GM21447 (cell line): ENCODE results near the gene CLCN4.

Source experiments
- ATAC-seq: cut with Tn5 transposase; IDR thresholded peaks from one replicate; pipeline ENCODE4 v1.9.1; 2021; ENCODE audit not compliant: unreplicated experiment

CLCN4 gene

DNA sequence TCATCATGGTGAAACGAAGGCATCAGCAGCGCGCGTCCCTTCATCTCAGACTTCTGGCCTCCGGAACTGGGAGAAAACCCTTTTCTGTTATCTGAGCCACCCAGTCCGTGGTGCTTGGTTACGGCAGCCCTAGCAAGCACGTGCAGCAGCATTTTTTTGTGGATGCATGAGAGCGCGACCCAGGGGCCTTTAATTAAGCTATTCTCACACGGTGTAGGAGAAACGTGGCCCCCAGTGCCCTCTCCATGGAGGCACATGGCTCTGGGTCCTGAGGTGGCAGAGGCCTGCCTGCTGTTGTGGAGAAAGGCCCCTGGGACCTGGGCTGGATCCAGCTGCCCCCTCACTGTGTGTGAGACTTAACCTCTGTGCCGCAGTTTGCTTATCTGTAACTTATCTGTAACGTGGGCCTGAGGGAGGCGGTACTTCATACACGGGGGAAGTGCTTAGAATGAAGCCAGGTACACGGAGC is 9.5 kb downstream of the CLCN4 start:
- no peak for ATAC-seq

DNA sequence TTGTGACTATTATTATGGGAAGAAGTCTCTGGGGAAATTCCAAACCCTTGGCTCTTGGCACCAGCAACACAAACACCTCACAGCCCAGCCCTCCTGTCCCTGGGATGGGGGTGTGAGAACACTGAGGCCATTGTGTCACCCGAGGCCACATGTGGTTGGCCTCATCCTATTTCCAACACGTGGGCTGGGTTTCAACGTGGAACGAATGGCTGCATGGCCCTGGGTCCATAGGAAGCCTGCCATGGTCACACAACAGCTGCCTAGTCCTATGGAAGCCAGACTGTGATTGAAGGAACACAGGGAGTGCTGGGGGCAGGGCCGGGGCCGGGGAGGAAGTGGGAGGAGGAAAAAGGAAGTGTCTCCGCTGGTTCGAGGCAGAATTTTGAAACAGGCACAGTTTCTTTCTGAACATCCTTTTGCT is 10.0 kb downstream of the CLCN4 start:
- ATAC-seq, result no peak

DNA sequence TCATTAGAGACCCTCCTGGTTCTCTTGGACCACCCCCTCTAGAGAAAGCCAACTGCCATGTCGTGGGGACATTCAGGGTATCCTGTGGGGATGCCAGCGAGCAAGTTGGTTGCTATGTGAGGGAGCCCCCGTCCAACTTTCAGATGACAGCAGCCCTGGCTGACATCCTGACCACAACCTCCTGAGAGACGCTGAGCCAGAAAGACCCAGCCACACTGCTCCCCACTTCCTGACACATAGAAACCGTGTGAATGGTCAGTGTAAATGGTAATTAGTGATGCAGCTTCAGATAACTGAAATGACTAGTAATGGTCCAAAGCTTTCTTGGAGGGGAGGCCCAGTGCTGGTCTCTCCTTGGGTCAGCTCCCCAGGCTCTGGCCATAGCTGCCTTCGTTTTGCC is 10.8 kb downstream of the CLCN4 start:
- no peak for ATAC-seq

DNA sequence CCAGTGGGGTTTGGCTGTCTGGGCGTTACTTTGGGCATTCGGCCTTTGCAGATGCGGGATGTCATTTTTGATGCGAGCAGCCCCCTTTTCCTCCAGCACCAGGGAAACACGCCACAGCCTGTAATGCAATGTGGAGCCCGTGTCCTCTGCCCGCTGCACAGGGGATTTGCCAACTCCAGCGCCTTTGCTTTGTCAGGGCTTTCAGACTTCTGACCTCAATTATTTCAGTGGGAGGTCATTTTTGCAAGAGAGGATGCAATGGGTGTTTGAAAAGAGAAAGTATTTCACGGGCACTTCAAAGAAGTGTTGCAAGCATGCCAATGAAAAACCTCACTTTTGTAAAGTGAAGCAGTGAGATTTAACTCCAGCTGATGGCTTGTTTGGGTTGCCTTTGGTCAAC is 11.5 kb downstream of the CLCN4 start:
- no peak for ATAC-seq

DNA sequence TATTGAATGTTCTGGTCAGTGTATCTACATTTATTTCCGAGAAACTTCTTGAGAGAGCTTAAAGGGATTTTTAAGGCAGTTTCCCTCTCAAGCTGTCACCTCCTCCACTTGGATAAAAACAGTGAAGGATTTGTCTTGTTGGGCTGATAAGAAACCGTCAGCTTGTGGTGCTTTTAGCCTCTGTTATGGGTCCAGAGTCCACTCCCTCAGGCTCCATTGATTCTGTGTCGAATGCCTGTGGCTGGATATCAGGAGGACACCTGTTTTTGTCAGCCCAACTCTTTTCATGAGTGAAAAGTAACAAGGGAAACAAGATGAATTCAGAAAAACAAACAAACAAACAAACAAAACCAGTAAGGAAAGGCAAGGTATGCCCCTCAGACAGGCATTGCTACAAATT is 12.4 kb downstream of the CLCN4 start:
- no peak for ATAC-seq

DNA sequence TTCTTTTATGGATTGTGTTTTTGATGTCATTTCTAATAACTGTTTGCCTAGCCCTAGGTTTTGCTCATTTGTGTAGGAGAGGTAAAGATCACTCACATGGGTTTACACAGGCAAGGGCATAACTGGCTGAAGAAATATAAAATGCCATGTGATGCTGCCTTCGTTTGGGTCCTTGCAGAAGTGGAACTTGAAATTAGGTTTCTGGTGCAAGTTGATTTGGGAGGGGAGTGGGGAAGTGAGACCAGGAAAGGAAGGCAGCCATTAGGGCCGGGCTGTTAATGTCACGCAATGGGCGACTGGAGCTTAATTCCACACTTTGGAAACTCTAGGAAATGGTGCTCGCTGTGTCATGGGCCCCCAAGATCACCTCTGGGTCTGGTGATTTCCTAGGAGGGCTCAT is 14.5 kb downstream of the CLCN4 start:
- no peak for ATAC-seq

DNA sequence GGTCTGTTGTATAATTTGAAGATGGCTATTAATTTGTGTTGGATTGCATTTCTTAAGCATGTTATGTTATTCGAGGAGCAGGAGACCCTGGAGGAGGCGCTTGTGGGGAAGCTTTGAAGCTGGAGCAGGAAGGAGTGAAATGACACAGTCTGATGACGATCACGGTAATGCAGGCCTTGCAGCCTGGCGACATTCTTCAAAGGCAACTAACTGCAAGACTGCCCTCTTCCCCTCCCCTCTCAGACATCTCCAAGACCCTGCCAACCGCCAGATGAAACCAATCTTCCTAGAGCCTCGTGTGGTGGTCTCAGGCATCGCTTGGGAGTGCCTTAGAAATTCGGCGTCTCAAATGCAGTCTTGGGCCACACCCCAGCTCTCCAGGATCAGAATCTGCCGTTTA is 16.1 kb downstream of the CLCN4 start:
- no peak for ATAC-seq

DNA sequence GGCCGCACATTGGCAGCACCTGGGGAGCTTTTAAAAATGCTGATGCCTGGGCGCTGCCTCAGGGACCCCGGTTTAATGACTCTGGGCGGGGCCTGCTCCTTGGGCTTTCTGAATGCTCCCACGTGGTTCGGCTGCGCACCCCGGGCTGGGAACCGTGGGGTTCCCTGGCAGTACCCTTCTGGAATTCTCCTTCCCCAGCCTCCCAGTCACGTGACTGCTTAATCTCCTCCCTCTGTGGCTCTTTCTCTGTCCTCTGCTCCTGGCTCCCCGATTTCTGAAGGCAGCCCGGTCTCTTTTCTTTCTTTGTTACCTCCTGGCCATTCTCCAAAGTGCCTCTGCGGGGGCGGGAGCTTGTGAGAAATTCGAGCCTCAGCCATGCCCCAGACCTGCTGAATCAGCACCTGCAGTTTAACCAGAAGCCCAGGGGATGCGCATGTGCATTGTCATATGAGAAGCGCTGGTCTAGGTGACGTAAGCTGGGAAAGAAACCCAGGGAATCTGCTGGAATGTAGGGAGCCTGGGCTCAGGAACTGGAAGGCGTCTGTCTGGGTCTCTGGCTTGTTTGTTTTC is 16.6 kb downstream of the CLCN4 start:
- ATAC-seq, result no peak

DNA sequence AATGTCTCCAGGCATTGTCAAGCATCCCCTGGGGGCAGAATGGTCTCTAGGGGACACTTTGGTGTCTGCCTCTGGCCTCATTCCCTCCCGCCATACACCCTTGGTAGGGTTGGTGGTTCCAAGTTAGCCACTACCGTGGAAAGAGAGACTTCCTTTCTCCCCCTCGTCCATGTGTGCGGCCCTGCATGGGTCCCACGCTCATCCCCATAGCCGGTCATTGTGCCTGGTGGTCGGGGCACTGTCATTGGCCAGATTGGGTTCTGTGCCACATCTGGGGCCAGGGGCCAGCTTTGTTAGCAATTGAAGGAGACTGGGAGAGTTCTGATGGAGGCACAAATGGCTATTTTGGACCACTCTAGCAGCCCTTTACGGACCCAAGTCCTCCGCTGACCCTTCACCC is 17.3 kb downstream of the CLCN4 start:
- ATAC-seq, result no peak

DNA sequence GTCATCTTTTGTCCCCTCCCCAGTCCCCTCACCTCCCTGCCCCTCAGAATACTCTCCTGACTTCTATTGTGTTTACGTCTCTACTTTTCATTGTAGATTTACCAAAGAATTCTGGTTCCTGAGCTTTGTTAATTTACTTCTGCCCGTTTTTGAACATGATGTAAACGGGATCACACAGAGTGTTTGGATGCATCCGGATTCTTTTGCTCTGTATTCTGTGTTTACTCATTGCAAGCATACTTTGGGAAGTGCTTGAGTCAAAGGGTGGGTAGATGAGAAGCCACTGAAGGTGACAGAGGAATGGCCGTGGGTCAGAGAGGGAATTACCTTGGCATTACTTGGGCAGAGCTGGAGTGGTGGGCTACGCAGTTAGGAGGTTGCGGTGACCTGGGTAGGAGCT is 18.0 kb downstream of the CLCN4 start:
- no peak for ATAC-seq

DNA sequence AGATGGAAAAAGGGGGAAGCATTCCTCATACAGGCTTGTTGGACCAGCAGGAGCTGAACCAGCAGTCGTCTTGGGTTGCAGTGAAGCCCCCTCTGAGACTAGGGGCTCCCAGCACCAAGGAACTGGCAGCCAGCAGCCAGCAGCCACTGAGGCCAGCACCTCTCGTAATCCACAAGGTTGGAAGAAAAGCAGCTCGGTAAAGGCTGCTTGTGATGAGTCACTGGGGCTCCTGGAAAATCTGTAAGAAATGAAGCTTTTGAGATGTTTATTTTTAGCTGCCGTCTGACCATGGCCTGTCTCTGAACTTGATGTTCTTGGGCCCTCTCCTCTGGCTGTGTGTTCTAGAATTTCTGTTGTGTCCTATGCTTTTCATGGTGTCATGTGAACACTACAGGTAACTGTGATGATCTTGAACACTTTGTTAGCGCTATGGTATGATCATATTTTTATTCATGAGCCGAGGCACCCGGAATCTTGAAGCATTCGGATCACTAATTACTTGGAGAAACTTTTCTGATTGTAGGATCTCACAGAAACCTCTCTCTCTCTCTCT is 18.6 kb downstream of the CLCN4 start:
- ATAC-seq, result no peak

DNA sequence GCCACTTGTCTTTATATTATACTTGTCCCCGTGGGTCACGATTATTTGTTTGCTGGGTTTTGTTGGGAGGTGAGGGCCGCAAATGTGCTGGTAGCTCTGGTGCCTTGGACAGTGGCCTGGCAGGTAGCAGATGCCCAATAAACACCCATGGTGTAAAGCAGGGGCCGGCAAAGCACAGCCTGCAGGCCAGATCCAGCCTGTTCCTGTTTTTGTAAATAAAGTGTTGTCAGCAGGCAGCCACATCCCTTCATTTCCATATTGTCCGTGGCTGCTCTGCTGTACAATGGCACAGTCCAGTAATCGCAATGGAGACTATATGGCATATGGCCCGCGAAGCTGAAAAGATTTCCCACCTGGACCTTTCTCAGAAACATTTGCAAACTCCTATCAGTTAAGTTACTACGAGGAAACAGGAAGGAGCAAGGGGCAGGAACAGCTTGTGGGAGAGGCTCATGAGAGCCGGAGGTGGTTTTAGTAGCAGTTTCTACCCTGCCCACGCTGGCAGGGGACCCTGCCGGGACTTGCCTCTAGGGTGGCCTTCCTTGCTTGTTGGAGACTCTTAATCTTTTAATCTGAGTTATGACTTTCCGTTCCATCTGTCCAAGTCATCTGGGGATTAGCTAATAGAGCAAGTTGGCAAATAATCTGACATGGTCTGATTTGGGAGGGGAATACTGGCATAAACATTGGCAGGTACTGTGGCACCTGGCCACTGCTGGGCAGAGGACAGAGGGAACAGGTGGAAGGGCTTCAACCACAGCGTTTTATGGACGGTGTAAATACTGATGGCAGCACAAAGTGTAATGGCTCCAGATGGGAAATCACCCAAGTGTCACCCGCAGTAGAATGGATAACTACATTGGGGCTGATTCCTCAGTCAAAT is 19.6 kb downstream of the CLCN4 start:
- ATAC-seq, result no peak

DNA sequence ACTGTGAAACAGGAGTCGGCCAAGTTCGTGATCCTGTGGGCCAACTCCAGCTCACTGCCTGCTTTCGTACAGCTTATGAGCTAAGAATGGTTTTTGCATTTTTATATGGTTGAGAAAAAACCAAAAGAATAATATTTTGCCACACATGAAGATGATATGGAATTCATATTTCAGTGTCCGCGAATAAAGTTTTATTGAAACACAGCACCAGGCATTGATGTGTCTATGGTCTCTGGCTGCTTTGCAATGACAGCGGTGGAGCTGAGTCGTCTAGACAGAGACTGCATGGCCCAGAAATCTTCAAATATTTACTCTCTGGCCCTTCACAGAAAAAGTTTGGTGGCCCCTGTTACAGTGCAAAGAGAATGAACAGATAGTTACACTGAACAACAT is 20.2 kb downstream of the CLCN4 start:
- ATAC-seq, result no peak

DNA sequence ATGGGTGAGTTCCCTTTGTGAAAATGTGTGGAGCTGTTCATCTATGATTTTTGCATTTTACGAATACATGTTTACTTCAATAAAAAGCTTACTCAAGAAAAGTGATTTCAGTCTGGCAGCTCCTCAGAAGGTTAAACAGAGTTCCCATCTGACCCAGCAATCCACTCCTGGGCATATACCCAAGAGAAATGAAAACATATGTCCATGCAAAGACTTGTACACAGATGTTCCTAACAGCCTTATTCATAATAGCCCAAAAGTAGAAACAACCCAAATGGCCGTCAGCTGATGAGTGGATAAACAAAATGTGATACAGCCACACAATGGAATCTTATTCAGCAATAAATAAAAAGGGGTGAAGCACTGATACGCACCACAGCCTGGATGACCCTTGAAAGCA is 20.8 kb downstream of the CLCN4 start:
- ATAC-seq, result no peak

DNA sequence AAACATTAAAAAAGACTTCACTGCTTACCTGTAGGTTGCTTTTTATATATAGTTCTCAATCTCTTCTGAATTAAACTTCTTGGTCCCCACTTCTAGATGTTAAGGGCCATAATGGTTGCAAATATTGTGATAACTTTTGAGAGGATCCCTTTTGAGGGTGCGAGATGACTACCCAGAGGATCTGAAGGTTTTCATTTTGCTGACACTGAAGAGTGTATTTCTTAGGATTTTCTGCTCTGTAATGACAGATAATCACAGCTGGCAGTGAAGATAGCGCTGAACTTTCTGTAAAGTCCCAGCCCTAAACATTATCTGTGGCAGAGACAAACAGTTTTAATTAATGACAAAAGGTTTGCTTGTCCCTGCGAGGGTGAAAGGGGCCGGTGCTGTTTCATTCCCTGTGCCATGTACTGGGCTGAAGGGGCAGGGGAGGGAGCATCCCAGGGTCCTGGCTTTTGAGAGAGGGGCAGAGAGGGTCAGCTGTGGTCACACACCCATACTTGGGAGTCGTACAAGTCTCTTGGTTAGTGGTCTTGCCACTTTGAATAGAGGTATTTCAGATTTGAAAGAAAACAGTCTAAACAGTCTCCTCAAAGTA is 22.2 kb downstream of the CLCN4 start:
- no peak for ATAC-seq

DNA sequence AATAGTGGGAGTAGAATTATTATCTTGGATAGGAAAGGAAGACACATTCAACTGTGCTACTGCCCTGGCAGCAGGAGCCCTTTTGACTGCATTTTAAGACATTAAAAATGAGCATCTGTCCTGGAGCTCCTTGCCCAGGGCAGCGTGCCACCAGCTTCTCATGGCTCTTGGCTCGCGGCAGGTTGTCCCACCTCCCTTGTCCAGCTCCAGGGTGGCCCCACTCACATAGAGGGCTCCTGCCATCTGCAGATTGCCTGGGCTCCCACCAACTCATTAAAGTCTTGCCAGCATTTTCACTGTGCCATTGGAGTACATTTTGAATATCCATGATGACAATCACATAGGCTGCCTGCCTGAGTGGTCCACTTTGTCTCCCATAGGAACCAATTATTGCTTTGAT is 27.0 kb downstream of the CLCN4 start:
- no peak for ATAC-seq

DNA sequence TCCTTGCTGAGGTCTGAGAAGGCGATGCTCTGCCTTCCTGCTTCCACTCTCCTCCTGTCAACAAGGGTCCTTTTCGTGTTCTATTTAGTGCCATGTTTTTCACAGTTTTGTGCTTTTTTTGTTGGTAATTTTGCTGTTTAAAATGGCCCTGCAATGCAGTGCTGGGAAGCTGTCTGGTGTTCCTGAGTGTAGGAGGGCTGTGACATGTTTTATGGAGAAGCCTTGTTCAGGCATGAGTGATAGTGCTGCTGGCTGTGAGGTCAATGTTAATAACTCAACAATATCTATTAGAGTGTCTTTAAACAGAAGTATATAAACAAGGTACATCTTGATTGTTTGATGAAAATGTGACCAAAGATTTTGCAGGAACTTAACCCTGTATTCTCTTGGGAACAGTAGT is 27.6 kb downstream of the CLCN4 start:
- ATAC-seq, result no peak

DNA sequence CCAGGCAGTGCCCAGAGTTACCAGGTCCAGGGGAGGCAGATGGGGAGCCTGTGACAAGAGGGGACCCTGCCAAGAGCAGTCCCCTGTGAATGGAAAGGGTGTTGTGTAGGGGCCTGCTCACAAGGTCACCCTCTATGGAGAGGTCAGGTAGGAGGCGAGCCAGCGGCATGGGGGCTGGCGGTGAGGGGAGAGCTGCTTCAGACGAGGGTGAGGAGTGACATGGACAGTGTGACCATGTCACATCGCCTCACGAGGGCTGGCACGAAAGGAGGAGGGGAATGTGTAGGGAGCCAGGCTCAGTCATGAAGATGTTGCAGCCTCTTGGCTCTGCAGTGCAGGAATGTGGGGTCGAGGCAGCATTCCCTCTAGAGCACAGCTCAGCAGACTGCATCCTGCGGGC is 29.6 kb downstream of the CLCN4 start:
- no peak for ATAC-seq

DNA sequence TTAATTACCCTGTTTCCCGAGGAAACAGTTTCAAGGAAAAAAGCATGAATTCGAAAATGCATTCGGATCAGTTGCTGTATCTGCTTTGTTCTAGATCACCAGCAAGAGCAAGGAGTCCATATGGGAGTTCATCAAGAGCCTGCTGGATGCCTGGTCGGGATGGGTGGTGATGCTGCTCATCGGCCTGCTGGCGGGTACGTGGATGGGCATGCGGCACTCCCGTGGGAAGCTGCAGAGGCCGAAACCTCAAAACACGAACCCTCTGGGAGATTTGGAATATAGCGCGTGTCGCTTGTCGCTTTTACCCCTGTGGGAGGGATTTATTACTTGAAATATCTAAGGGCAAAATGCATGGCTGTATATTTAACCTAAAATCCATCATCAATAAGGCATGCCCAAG is 30.6 kb downstream of the CLCN4 start:
- no peak for ATAC-seq

DNA sequence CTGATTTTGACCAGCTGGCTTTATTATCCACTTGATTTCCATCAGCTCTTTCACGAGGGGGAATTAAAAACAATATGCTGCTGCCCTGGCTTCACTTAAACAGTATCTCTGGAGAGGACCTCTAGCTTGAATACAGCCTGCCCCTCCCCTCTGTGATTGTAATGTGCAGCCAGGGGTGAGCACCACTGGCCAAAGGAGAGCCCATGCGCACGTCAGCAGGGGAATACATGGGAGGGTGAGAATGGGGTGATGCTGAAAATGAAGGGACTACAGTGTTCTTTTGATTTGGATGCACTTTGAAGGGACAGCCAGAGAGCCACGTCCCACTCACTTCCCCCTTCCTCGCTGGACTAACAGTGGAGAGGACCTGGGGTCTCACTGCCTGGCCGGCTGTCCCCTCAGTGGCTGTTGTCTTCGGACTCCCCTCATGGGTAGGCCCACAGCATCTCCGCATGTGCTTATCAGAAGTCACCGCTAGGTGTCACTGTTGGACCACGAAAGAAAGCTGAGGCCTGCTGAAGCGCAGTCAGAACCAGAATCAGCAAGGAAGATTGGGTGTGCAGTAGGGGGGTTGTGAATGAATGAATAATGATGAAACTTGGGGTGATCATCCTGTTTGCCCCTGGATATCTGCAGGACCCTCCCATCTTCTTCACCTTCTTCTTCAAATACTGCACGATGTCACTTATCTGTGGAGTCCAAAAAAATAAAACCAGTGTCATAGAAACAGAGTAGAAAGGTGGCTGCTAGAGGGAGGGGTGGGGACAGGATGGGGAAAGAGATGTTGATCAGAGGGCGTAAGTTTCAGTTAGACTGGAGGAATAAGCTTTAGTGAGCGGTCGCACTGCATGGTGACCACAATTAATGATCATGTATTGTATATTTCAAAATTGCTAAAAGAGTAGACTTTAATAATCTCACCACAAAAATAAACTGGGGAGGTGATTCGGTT is 32.8 kb downstream of the CLCN4 start:
- peak; percentile 79 for ATAC-seq

DNA sequence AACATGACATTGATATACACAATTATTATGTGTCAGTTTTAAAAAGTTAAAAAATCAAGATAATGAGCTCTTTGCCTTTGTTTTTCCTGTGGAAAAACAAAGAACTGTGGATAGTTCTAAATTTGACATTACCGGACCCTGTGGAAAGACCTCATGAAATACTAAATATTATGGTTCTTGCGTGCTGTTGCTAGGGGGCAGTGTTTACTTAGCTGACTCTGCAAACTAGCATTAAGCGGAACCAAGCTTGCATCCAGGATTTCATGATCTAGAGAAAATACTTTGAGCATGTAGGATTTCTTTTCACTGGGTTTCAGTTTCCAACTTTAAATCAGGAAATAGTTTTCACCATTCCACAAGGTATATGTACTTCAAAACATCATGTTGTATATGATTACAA is 33.6 kb downstream of the CLCN4 start:
- no peak for ATAC-seq
